Spleen (tissue), 11 donors: ENCODE results near the gene CHFR. TPM values are rescaled to one million over a fixed set of nuclear protein-coding genes. Genes with fewer than 3 reads are reported as not detected.

ENCODE experiments used
- DNase-seq: peaks from one replicate; pipeline ENCODE4 v3.0.0-alpha.2; 2020
- H3K27ac ChIP-seq, 8 donors: fragments of 200-600 bp; sonication (generic) in 7 of 8; 1 replicate in 4 of 8; 2 replicates in 4 of 8; pipeline versions ENCODE4 v1.5.0 to v1.8.0; 2016 to 2021; ENCODE audit warnings: inconsistent platforms in 4 of 8, mild to moderate bottlenecking in 4 of 8, moderate library complexity in 1 of 8
- H3K27me3 ChIP-seq, 7 donors: fragments of 200-600 bp; sonication (generic) in 6 of 7; replicated peaks in 1 of 7; 1 replicate in 4 of 7; 2 replicates in 3 of 7; pipeline versions ENCODE4 v1.5.0 to v1.8.0; 2016 to 2021; ENCODE audit warnings: inconsistent platforms in 3 of 7, mild to moderate bottlenecking in 1 of 7
- H3K36me3 ChIP-seq, 6 donors: fragments of 200-600 bp; sonication (generic) in 5 of 6; 1 replicate in 4 of 6; 2 replicates in 2 of 6; pipeline versions ENCODE4 v1.5.0 to v1.8.0; 2016 to 2021; ENCODE audit warnings: inconsistent platforms in 2 of 6
- H3K4me1 ChIP-seq, 6 donors: fragments of 200-600 bp; sonication (generic) in 5 of 6; 1 replicate in 3 of 6; 2 replicates in 3 of 6; pipeline versions ENCODE4 v1.5.0 to v1.8.0; 2016 to 2021; ENCODE audit warnings: inconsistent platforms in 3 of 6
- H3K4me3 ChIP-seq, 8 donors: fragments of 200-600 bp; sonication (generic) in 7 of 8; 1 replicate in 4 of 8; 2 replicates in 4 of 8; pipeline versions ENCODE4 v1.5.0 to v1.8.0; 2016 to 2021; ENCODE audit warnings: inconsistent platforms in 4 of 8, mild to moderate bottlenecking in 4 of 8, moderate library complexity in 2 of 8
- H3K9me3 ChIP-seq, 8 donors: fragments of 200-600 bp; sonication (generic) in 7 of 8; 1 replicate in 4 of 8; 2 replicates in 4 of 8; pipeline versions ENCODE4 v1.5.0 to v1.8.0; 2016 to 2021; ENCODE audit warnings: inconsistent platforms in 4 of 8
- CTCF ChIP-seq, 11 experiments: fragments of 200-600 bp in 7 of 11; fragments of 450-650 bp in 4 of 11; sonication (generic) in 4 of 11; IDR thresholded peaks in 8 of 11; conservative IDR thresholded peaks in 3 of 11; 1 replicate in 7 of 11; 2 replicates in 4 of 11; pipeline versions ENCODE4 v1.4.0 to v1.8.0; 2016 to 2021; ENCODE audit warnings: antibody characterized with exemption in 11 of 11, inconsistent platforms in 4 of 11, mild to moderate bottlenecking in 1 of 11
- POLR2A ChIP-seq, 3 donors: fragments of 450-650 bp; IDR thresholded peaks; one replicate each; pipeline ENCODE4 v1.5.1; 2017; ENCODE audit warnings: antibody characterized with exemption in 3 of 3, mild to moderate bottlenecking in 1 of 3
- POLR2AphosphoS5 ChIP-seq, 3 donors: sonication (generic); formaldehyde crosslinking; IDR thresholded peaks; one replicate each; pipeline ENCODE4 v1.5.1; 2017; ENCODE audit warnings: antibody characterized with exemption in 3 of 3
- WGBS, 5 donors: extraction: QIAGEN DNeasy Blood & Tissue Kit in 3 of 5; methylation state at CpG; one replicate each; pipeline versions ENCODE4 v1.1.5 to v1.1.7; 2013 to 2018; 5-methylcytosine and 5-hydroxymethylcytosine counted together
- intact Hi-C: fragments of 100-400 bp; cut with DNase I; formaldehyde crosslinking; loops from one replicate; pipeline ENCODE4 v1.15.0; 2023; ENCODE audit warnings: low total_unique reads
- polyA plus RNA-seq, 3 donors: library from polyadenylated mRNA; stranded (reverse); fragments of 200-250 nt; gene quantifications; one replicate each; pipeline ENCODE4 v1.2.1, GENCODE V29; 2013
- total RNA-seq, 7 donors: library from RNA; depleted of rRNA in 3 of 7; stranded (reverse); fragments of >200 nt in 3 of 7; fragmentation: NEBNext Ultra II Directional in 4 of 7; extraction: Animal tissue kit (Norgen Biotek cat#: 25700) in 4 of 7; gene quantifications; one replicate each; pipeline versions ENCODE4 v1.1.0 to v1.2.1, GENCODE V29; 2016 to 2021
- donor health status: healthy with polysubstance abuse.
- donor health status: DM: no; HTN: no; CAD: no; lungs with moderate emphysema.
- donor health status: DM: no; HTN: no; CAD: no.
- donor health status: Bipolar disorder and iron deficiency.
- donor health status: healthy.
- donor health status: DM: no; HTN: no; CAD: no.
- donor health status: DM: yes; HTN: yes; CAD: no.

Gene CHFR
- total and polyA plus RNA-seq, 10 donors: 26.7 to 87.2 (median 64.6) TPM

DNA sequence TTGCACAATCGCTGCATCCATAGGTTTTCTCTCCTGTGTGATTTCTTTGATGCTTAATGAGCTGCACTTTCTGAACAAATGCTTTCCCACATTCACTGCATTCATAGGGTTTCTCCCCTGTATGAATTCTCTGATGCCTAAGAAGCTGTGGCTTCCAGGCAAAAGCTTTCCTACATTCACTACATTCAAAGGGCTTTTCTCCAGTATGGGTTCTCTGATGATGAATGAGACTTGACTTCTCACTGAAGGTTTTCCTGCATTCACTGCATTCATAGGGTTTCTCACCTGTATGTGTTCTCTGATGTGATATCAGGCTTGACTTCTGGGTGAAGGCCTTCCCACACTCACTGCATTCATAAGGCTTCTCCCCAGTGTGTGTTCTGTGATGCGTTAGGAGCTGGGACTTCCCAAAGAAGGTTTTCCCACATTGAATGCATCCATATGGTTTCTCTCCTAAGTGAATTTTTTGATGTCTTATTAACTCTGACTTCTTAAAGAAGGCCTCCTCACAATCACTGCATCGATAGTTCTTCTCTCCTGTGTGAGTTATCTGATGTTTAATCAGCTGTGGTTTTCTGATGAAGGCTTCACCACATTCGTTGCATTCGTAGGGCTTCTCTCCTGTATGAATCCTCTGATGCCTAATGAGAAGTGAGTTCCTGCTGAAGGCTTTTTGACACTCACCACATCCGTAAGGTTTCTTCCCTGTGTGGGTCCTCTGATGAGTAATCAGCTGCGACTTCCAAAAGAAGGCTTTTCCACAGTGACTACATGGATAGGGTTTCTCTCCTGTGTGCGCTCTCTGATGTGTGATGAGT lies 38.4 kb upstream of the CHFR start:
- no peak for DNase-seq
- intact Hi-C loops: no loop called here
- Histone ChIP-seq H3K36me3 (peaks cover 2 to 83% (median 47%) of the 10 kb centered on the region in 6 donors), H3K4me3 (peak overlapping the region in 1 of 8 donors; percentile 3), H3K27me3 (no peaks in the 10 kb centered on the region), H3K27ac (no peak overlapping the region), H3K4me1 (no peaks in the 10 kb centered on the region), H3K9me3 (peaks cover 53 to 100% (median 100%) of the 10 kb centered on the region in 8 donors)
- 93 to 97% (median 95%) methylated on average over 8 of the region's 8 CpGs for WGBS, 5 donors
- TF ChIP-seq POLR2AphosphoS5 (IDR thresholded peaks at IDR 0.05) (no peak), CTCF (IDR thresholded peaks at IDR 0.05 in 8 of 11, conservative IDR thresholded peaks at IDR 0.05 in 3 of 11) (no peak), POLR2A (IDR thresholded peaks at IDR 0.05) (no peak)

DNA sequence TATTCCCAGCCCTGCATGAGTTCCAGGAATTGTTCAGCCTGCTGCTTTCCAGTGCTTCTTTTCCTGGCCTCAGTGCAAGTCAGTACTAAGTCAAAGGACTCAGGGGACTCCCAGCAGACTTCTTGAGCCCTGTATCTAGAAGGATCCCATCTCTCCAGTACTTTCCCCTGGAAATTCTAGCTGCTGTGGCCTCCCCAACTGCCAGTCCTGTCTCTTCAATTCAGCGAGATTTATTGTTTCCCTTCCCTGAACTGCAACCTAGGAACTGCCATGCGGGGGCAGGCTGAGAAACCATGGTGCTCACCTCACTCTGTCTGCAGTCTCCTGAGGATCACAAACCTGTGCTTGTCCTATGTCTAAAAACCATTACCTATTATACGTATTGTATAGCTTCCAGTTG lies 37.0 kb upstream of the CHFR start:
- DNase-seq: no peak
- peaks cover 2 to 74% (median 34%) of the 10 kb centered on the region in 6 donors for H3K36me3 ChIP-seq
- H3K4me3 ChIP-seq: peak overlapping the region in 1 of 8 donors; percentile 1
- WGBS, 5 donors: 93 to 100% (median 95%) methylated on average over 3 of the region's 3 CpGs
- no peaks in the 10 kb centered on the region for H3K4me1 ChIP-seq
- H3K27me3 ChIP-seq: no peaks in the 10 kb centered on the region
- intact Hi-C loops: no loop called here
- TF ChIP-seq POLR2A (IDR thresholded peaks at IDR 0.05) (no peak), CTCF (IDR thresholded peaks at IDR 0.05 in 8 of 11, conservative IDR thresholded peaks at IDR 0.05 in 3 of 11) (no peak), POLR2AphosphoS5 (IDR thresholded peaks at IDR 0.05) (no peak)
- H3K27ac ChIP-seq: no peak overlapping the region
- H3K9me3 ChIP-seq: peaks cover 57 to 100% (median 100%) of the 10 kb centered on the region in 8 donors

DNA sequence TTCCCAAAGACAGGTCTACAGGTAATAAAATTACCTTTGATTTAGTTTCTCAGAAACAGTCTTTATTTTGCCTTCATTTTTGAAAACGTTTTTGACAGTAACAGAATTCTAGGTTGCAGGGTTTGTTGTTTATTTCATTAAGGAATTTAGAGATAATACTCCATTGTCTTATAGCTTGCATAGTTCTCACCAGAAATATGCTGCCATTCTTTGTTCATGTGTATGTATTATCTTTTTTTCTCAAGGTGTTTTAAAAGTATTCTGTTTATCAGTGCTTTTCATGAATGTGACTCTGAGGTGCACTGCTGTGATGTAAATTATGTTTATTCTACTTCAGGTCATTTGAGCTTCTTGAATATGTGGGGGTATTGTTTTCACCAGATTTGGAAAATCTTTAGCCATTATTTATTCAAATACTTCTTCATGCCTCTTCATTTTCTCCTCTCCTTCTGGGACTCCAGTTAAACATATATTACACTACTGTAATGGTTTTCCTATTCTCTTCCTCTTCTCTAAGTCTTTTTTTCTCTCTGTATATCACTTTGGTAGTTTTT lies 36.0 kb upstream of the CHFR start:
- Histone ChIP-seq H3K4me3 (no peak overlapping the region), H3K36me3 (peaks cover under 1 to 65% (median 24%) of the 10 kb centered on the region in 6 donors), H3K27ac (no peak overlapping the region), H3K27me3 (no peaks in the 10 kb centered on the region), H3K4me1 (no peaks in the 10 kb centered on the region), H3K9me3 (peaks cover 61 to 100% (median 100%) of the 10 kb centered on the region in 8 donors)
- intact Hi-C loops: no loop called here
- WGBS, 5 donors: 37 to 70% (median 52%) methylated on average over 1 of the region's 1 CpG
- no peak for DNase-seq
- no peak for TF ChIP-seq CTCF (IDR thresholded peaks at IDR 0.05 in 8 of 11, conservative IDR thresholded peaks at IDR 0.05 in 3 of 11)
- no peak for TF ChIP-seq POLR2A (IDR thresholded peaks at IDR 0.05)
- TF ChIP-seq POLR2AphosphoS5 (IDR thresholded peaks at IDR 0.05): no peak

- DNase-seq: no peak
- no peaks in the 10 kb centered on the region for H3K4me1 ChIP-seq
- intact Hi-C loops: no loop called here
- H3K9me3 ChIP-seq: peaks cover 62 to 100% (median 100%) of the 10 kb centered on the region in 8 donors
- TF ChIP-seq CTCF (IDR thresholded peaks at IDR 0.05 in 8 of 11, conservative IDR thresholded peaks at IDR 0.05 in 3 of 11) (no peak), POLR2AphosphoS5 (IDR thresholded peaks at IDR 0.05) (no peak), POLR2A (IDR thresholded peaks at IDR 0.05) (no peak)
- peaks cover 0 to 57% (median 19%) of the 10 kb centered on the region in 6 donors for H3K36me3 ChIP-seq
- WGBS, 5 donors: 91 to 97% (median 95%) methylated on average over 4 of the region's 4 CpGs
- no peaks in the 10 kb centered on the region for H3K27me3 ChIP-seq
- H3K27ac ChIP-seq: no peak overlapping the region
- no peak overlapping the region for H3K4me3 ChIP-seq
Observed at GRCh38 chr12:132922676-132923075, 35.3 kb upstream of the CHFR start.
